MM.1S (cell line): ENCODE results near the gene HDDC3.

Experiments
- DNase-seq: peaks from one replicate; pipeline ENCODE4 v3.0.0-alpha.2; 2015
- H2AFZ ChIP-seq: fragments of 300-600 bp; sonication (generic); 2 replicates; pipeline ENCODE4 v1.6.0; 2016; ENCODE audit warnings: antibody characterized with exemption, low read length
- H3F3A ChIP-seq: fragments of 300-600 bp; sonication (generic); 2 replicates; pipeline ENCODE4 v1.6.1; 2016; ENCODE audit warnings: mild to moderate bottlenecking, antibody characterized with exemption, low read length, moderate library complexity, mixed read lengths; ENCODE audit not compliant: insufficient read depth
- H3K27ac ChIP-seq: fragments of 300-600 bp; sonication (generic); 2 replicates; pipeline ENCODE4 v1.5.1; 2016; ENCODE audit warnings: mild to moderate bottlenecking, low read length
- H3K27me3 ChIP-seq: fragments of 300-600 bp; sonication (generic); replicated peaks from 2 replicates; pipeline ENCODE4 v1.6.0; 2016; ENCODE audit warnings: low read length; ENCODE audit not compliant: insufficient read depth
- H3K36me3 ChIP-seq: fragments of 300-600 bp; sonication (generic); replicated peaks from 2 replicates; pipeline ENCODE4 v1.6.1; 2016; ENCODE audit warnings: mild to moderate bottlenecking, low read length, mixed read lengths; ENCODE audit not compliant: insufficient read depth
- H3K4me1 ChIP-seq: fragments of 300-600 bp; sonication (generic); 2 replicates; pipeline ENCODE4 v1.6.1; 2016; ENCODE audit warnings: low read length, mixed read lengths
- H3K4me2 ChIP-seq: fragments of 300-600 bp; sonication (generic); 2 replicates; pipeline ENCODE4 v1.6.0; 2016; ENCODE audit warnings: low read depth, low read length
- H3K4me3 ChIP-seq: fragments of 300-600 bp; sonication (generic); 2 replicates; pipeline ENCODE4 v1.5.1; 2016; ENCODE audit warnings: low read length, mixed read lengths
- H3K79me2 ChIP-seq: fragments of 300-600 bp; sonication (generic); 2 replicates; pipeline ENCODE4 v1.6.1; 2016; ENCODE audit warnings: mixed run types, low read length, mixed read lengths
- H3K9ac ChIP-seq: fragments of 300-600 bp; sonication (generic); 2 replicates; pipeline ENCODE4 v1.6.1; 2016; ENCODE audit warnings: low read length, mixed read lengths
- H3K9me2 ChIP-seq: fragments of 300-600 bp; sonication (generic); replicated peaks from 2 replicates; pipeline ENCODE4 v1.6.1; 2016; ENCODE audit warnings: mild to moderate bottlenecking, low read length, mixed read lengths; ENCODE audit not compliant: insufficient read depth
- H3K9me3 ChIP-seq: fragments of 300-600 bp; sonication (generic); replicated peaks from 2 replicates; pipeline ENCODE4 v1.6.1; 2016; ENCODE audit warnings: mild to moderate bottlenecking, low read length, mixed read lengths; ENCODE audit not compliant: insufficient read depth
- H4K20me1 ChIP-seq: fragments of 300-600 bp; sonication (generic); 2 replicates; pipeline ENCODE4 v1.6.1; 2016; ENCODE audit warnings: mild to moderate bottlenecking, low read length, moderate library complexity, mixed read lengths; ENCODE audit not compliant: insufficient read depth
- CTCF ChIP-seq: fragments of 300-600 bp; sonication (generic); IDR thresholded peaks from 2 replicates; pipeline ENCODE4 v1.5.1; 2016; ENCODE audit warnings: antibody characterized with exemption, low read length, mixed read lengths
- EZH2 ChIP-seq: fragments of 300-600 bp; sonication (generic); optimal IDR thresholded peaks from 2 replicates; pipeline ENCODE3; 2017; ENCODE audit warnings: low read depth, mild to moderate bottlenecking, antibody characterized with exemption, low read length, mixed read lengths
- EZH2phosphoT487 ChIP-seq: fragments of 300-600 bp; sonication (generic); IDR thresholded peaks from 2 replicates; pipeline ENCODE4 v1.6.1; 2018; ENCODE audit warnings: antibody characterized with exemption, low read length

The HDDC3 gene

DNA sequence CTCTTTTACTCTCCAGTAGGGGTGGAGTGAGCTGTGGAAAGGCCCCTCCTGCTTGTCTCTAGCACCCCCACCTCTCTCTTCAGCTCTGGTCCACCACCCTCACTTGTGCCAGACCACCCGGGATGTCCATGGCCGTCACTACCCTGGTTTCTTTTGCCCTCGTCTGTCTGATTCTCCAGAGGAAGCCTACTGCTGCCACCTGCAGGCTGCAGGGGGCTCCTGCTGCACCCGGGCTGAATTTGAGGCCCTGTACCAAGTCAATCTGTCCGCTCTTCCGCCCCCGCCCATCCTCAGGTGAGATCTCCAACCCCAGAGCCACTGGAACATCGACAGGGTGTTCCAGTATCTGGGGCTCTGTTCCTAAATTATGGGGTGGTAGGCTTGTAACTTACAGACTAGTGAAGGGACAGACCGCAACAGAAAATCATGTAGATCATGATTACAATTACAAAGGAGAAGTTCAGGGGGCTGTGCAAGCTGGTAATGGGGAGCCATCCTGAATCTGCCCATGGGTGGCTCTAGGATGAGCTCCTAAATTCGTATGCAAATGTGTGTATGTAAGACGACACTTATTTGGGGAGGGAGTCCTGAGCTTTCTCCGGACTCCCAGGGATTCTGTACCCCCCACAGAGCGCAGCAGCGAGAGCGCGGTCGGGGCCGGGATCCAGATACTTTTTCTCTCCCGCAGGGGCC lies 2.1 kb upstream of the HDDC3 start:
- Histone ChIP-seq H3K36me3 (no peaks in the 10 kb centered on the region), H3F3A (peaks cover 36% of the 10 kb centered on the region), H3K27ac (peak overlapping the region; percentile 69), H2AFZ (peak overlapping the region; percentile 78), H3K79me2 (peaks cover 26% of the 10 kb centered on the region), H3K9ac (peak overlapping the region; percentile 58), H3K4me3 (peak overlapping the region; percentile 96), H3K4me1 (peaks cover 27% of the 10 kb centered on the region), H3K9me2 (no peaks in the 10 kb centered on the region), H3K9me3 (no peaks in the 10 kb centered on the region), H3K4me2 (peak overlapping the region; percentile 76), H4K20me1 (no peaks in the 10 kb centered on the region), H3K27me3 (no peaks in the 10 kb centered on the region)
- TF ChIP-seq EZH2phosphoT487 (no peak), CTCF (peak; percentile 95), EZH2 (no peak)
- peak; percentile 93 for DNase-seq

- Histone ChIP-seq H3K9ac (no peak overlapping the region), H3K36me3 (no peaks in the 10 kb centered on the region), H3K9me3 (no peaks in the 10 kb centered on the region), H3F3A (peaks cover 42% of the 10 kb centered on the region), H3K4me3 (no peak overlapping the region), H3K79me2 (peaks cover 32% of the 10 kb centered on the region), H4K20me1 (no peaks in the 10 kb centered on the region), H3K27me3 (no peaks in the 10 kb centered on the region), H3K4me2 (no peak overlapping the region), H3K9me2 (no peaks in the 10 kb centered on the region), H3K4me1 (peaks cover 31% of the 10 kb centered on the region), H2AFZ (no peak overlapping the region), H3K27ac (no peak overlapping the region)
- no peak for DNase-seq
- TF ChIP-seq EZH2phosphoT487 = no peak
- TF ChIP-seq CTCF = no peak
- no peak for TF ChIP-seq EZH2
Measured at GRCh38 chr15:90933301-90933700, 952 bp upstream of the HDDC3 start.

DNA sequence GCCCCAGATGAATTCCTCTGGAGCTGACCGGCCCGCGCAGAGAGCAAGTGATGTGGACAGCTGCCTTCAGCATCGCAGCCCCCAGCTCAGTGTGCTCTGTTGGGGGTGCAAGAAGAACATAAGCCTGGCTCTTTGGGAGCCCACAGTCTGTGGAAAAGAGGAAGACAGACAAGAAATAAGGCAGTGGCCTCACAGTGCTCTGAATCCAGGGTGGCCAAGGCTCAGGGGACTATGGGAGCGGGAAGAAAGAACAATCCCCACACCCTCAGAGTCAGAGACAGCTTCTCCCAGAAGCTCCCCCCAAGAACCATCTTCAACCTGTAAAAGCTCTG lies 277 bp upstream of the HDDC3 start:
- peak overlapping the region; percentile 89 for H2AFZ ChIP-seq
- H3K9me2 ChIP-seq = no peaks in the 10 kb centered on the region
- H3K4me1 ChIP-seq = peaks cover 31% of the 10 kb centered on the region
- H3F3A ChIP-seq = peaks cover 42% of the 10 kb centered on the region
- H3K36me3 ChIP-seq = no peaks in the 10 kb centered on the region
- peak overlapping the region; percentile 16; the same call in 1 of the 2 replicates for H3K27ac ChIP-seq
- no peaks in the 10 kb centered on the region for H4K20me1 ChIP-seq
- DNase-seq = no peak
- TF ChIP-seq EZH2 (no peak), CTCF (no peak), EZH2phosphoT487 (no peak)
- no peaks in the 10 kb centered on the region for H3K27me3 ChIP-seq
- peak overlapping the region; percentile 82 for H3K9ac ChIP-seq
- no peaks in the 10 kb centered on the region for H3K9me3 ChIP-seq
- peak overlapping the region; percentile 80 for H3K4me3 ChIP-seq
- H3K79me2 ChIP-seq = peaks cover 32% of the 10 kb centered on the region
- peak overlapping the region; percentile 85; the same call in 1 of the 2 replicates for H3K4me2 ChIP-seq
